ENCODE data around the gene NLGN1.

DNA sequence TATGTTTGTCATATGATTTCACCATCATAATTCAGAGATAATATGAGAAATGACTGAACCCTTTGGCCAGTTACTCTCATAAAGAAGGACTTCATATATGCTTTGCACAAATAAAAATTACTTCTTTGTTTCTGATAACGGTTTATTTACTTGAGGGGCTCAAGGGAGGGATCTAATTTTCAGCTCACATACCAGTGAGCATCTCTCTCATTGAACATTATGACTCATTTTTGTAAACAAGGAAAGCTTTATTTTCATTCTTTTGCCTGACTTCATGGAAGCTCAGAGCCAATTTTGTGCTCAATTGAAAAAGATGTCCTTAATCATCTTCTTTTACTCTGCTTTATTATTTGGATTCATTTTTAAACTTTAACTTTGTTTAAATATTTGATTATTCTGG, 5.8 kb downstream of the NLGN1 start:
- TF ChIP-seq EZH2phosphoT487 (IDR thresholded peaks at IDR 0.05; ENCODE audit: insufficient read depth, low read depth) (no peak), EZH2 (IDR thresholded peaks at IDR 0.05; ENCODE audit: insufficient read depth, poor library complexity, severe bottlenecking) (no peak)

All from GM23248 (cell line).